ENCODE results near the gene F7. TPM values are rescaled to one million over a fixed set of nuclear protein-coding genes. Genes with fewer than 3 reads are reported as not detected.

Gene F7
- polyA plus RNA-seq, 4 donors = 0.24 to 45.3 TPM; not detected in 2

GRCh38 chr13:113082198-113083021 is 23.2 kb upstream of the F7 start:
- H3K36me3 ChIP-seq (ENCODE audit: control insufficient read depth in 3 of 3, insufficient read depth in 2 of 3, low read depth in 1 of 3, low read length in 3 of 3) = peaks cover 0 to 86% (median 0%) of the 10 kb centered on the region in 3 donors
- H3K4me3 ChIP-seq (ENCODE audit: low read depth in 1 of 3, low read length in 3 of 3) = no peak overlapping the region
- H3K4me1 ChIP-seq (ENCODE audit: control insufficient read depth in 3 of 3, insufficient read depth in 2 of 3, low read depth in 1 of 3, low read length in 2 of 3) = no peaks in the 10 kb centered on the region
- FAIRE-seq (no peak), DNase-seq (no peak)
- H3K27ac ChIP-seq (ENCODE audit: low read depth in 1 of 3, low read length in 2 of 3) = no peak overlapping the region
- H3K9me3 ChIP-seq (ENCODE audit: control insufficient read depth in 2 of 2, insufficient read depth in 1 of 2, low read depth in 1 of 2, low read length in 1 of 2) = no peaks in the 10 kb centered on the region
- WGBS, 3 donors = 87 to 88% (median 87%) methylated on average over 26 of the region's 26 CpGs
- H3K27me3 ChIP-seq (ENCODE audit: control insufficient read depth in 3 of 3, insufficient read depth in 3 of 3, low read length in 3 of 3) = no peaks in the 10 kb centered on the region

DNA sequence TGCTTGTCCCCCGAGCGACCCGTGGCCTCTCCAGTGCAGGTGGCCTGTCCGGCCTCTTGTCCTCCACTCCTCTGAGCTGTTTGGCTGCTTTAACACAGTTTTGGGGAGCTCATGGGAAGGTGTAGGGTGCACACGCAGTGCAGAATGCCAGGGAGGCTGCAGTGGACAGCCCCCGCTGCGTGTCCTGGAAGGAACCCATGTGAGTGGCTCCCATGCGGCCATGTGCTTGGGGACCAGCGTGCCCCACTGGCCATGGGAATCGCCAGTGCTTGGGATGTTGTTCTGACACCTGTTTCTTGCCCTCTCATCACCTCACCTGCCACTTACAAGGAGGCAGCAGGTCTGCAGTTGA is 22.6 kb upstream of the F7 start:
- Histone ChIP-seq H3K36me3 (ENCODE audit: control insufficient read depth in 3 of 3, insufficient read depth in 2 of 3, low read depth in 1 of 3, low read length in 3 of 3) (peaks cover 0 to 87% (median 0%) of the 10 kb centered on the region in 3 donors), H3K4me1 (ENCODE audit: control insufficient read depth in 3 of 3, insufficient read depth in 2 of 3, low read depth in 1 of 3, low read length in 2 of 3) (no peaks in the 10 kb centered on the region), H3K27ac (ENCODE audit: low read depth in 1 of 3, low read length in 2 of 3) (no peak overlapping the region), H3K9me3 (ENCODE audit: control insufficient read depth in 2 of 2, insufficient read depth in 1 of 2, low read depth in 1 of 2, low read length in 1 of 2) (no peaks in the 10 kb centered on the region), H3K4me3 (ENCODE audit: low read depth in 1 of 3, low read length in 3 of 3) (no peak overlapping the region), H3K27me3 (ENCODE audit: control insufficient read depth in 3 of 3, insufficient read depth in 3 of 3, low read length in 3 of 3) (no peaks in the 10 kb centered on the region)
- 82 to 94% (median 87%) methylated on average over 10 of the region's 10 CpGs for WGBS, 3 donors
- FAIRE-seq = no peak
- no peak for DNase-seq

DNA sequence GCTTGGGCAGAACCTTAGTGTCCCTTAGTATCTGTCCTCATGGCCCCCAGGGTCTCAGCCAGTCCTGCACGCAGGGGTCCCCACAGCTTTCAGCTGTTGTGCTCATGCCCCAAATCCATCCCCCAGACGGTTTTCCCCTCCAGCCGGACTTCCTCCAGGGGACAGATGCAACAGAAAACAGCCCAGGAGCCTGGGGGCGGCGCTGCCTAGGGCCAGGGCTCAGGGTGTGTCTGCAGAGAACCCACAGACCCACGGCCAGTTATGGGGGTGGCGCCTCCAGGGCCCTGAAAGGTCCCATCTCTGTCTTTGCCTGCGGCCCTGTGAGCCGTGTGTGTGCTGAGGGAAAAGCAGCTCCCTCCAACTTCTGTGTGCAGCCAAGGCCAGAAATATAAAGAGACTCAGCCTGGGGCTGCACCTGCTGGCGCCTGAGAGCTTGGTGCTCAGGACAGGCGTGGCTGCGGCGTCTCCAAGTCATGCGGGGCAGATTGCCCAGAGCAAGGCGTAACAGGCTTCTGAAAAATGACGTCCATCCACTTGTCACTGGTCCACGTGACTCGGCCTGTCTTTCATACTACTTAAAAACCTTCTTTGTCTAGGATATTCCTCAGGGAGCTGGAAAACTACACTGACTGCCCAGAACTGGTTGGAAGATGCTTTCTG is 22.1 kb upstream of the F7 start:
- DNase-seq (no peak), FAIRE-seq (no peak)
- 68 to 75% (median 73%) methylated on average over 18 of the region's 18 CpGs for WGBS, 3 donors
- no peak overlapping the region for H3K4me3 ChIP-seq (ENCODE audit: low read depth in 1 of 3, low read length in 3 of 3)
- no peaks in the 10 kb centered on the region for H3K4me1 ChIP-seq (ENCODE audit: control insufficient read depth in 3 of 3, insufficient read depth in 2 of 3, low read depth in 1 of 3, low read length in 2 of 3)
- H3K36me3 ChIP-seq (ENCODE audit: control insufficient read depth in 3 of 3, insufficient read depth in 2 of 3, low read depth in 1 of 3, low read length in 3 of 3) = peaks cover 0 to 87% (median 0%) of the 10 kb centered on the region in 3 donors
- H3K27me3 ChIP-seq (ENCODE audit: control insufficient read depth in 3 of 3, insufficient read depth in 3 of 3, low read length in 3 of 3) = no peaks in the 10 kb centered on the region
- H3K27ac ChIP-seq (ENCODE audit: low read depth in 1 of 3, low read length in 2 of 3) = no peak overlapping the region
- H3K9me3 ChIP-seq (ENCODE audit: control insufficient read depth in 2 of 2, insufficient read depth in 1 of 2, low read depth in 1 of 2, low read length in 1 of 2) = no peaks in the 10 kb centered on the region

DNA sequence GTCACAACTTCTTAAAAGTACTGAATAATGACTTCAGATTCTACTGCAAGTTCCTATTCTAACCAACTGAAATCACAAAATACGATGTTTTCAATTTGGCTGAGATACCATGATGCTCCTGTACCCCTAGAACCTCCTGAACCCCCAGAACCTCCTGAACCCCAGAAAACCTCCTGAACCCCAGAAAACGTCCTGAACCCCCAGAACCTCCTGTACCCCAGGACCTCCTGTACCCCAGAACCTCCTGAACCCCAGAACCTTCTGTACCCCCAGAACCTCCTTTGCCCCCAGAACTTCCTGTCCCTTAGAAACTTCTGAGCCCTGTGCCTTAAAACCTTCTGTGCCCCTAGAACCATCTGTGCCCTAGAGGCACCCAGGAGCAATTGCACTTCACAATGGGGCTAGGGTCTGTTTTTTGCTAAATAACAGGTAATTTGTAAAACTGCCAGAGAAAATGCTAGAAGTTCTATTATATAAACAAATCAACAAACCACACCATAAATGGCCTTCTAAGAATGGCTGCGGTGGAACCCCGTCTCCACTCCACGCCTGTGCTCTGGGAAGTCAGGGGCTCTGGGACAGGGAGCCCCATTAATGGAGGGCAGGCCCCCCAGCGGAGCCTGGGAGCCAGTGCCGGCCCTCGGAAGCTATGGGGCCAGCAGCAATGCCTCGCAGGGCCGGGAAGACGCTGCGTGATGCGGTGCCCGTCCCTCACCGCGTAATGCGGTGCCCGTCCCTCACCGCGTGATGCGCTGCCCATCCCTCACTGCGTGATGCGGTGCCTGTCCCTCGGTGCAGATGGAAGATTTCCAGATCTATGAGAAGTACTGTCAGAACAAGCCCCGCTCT is 21.3 kb upstream of the F7 start:
- Histone ChIP-seq H3K27ac (ENCODE audit: low read depth in 1 of 3, low read length in 2 of 3) (no peak overlapping the region), H3K36me3 (ENCODE audit: control insufficient read depth in 3 of 3, insufficient read depth in 2 of 3, low read depth in 1 of 3, low read length in 3 of 3) (peaks cover 0 to 85% (median 0%) of the 10 kb centered on the region in 3 donors), H3K27me3 (ENCODE audit: control insufficient read depth in 3 of 3, insufficient read depth in 3 of 3, low read length in 3 of 3) (no peaks in the 10 kb centered on the region), H3K9me3 (ENCODE audit: control insufficient read depth in 2 of 2, insufficient read depth in 1 of 2, low read depth in 1 of 2, low read length in 1 of 2) (no peaks in the 10 kb centered on the region), H3K4me1 (ENCODE audit: control insufficient read depth in 3 of 3, insufficient read depth in 2 of 3, low read depth in 1 of 3, low read length in 2 of 3) (no peaks in the 10 kb centered on the region), H3K4me3 (ENCODE audit: low read depth in 1 of 3, low read length in 3 of 3) (no peak overlapping the region)
- FAIRE-seq (no peak), DNase-seq (no peak)
- 91 to 95% (median 95%) methylated on average over 25 of the region's 25 CpGs for WGBS, 3 donors

GRCh38 chr13:113084943-113085540 is 20.5 kb upstream of the F7 start:
- Histone ChIP-seq H3K27ac (ENCODE audit: low read depth in 1 of 3, low read length in 2 of 3) (no peak overlapping the region), H3K9me3 (ENCODE audit: control insufficient read depth in 2 of 2, insufficient read depth in 1 of 2, low read depth in 1 of 2, low read length in 1 of 2) (no peaks in the 10 kb centered on the region), H3K27me3 (ENCODE audit: control insufficient read depth in 3 of 3, insufficient read depth in 3 of 3, low read length in 3 of 3) (no peaks in the 10 kb centered on the region), H3K4me3 (ENCODE audit: low read depth in 1 of 3, low read length in 3 of 3) (no peak overlapping the region), H3K4me1 (ENCODE audit: control insufficient read depth in 3 of 3, insufficient read depth in 2 of 3, low read depth in 1 of 3, low read length in 2 of 3) (no peaks in the 10 kb centered on the region), H3K36me3 (ENCODE audit: control insufficient read depth in 3 of 3, insufficient read depth in 2 of 3, low read depth in 1 of 3, low read length in 3 of 3) (peaks cover 0 to 87% (median 0%) of the 10 kb centered on the region in 3 donors)
- FAIRE-seq (no peak), DNase-seq (no peak)
- 89 to 92% (median 91%) methylated on average over 24 of the region's 24 CpGs for WGBS, 3 donors

DNA sequence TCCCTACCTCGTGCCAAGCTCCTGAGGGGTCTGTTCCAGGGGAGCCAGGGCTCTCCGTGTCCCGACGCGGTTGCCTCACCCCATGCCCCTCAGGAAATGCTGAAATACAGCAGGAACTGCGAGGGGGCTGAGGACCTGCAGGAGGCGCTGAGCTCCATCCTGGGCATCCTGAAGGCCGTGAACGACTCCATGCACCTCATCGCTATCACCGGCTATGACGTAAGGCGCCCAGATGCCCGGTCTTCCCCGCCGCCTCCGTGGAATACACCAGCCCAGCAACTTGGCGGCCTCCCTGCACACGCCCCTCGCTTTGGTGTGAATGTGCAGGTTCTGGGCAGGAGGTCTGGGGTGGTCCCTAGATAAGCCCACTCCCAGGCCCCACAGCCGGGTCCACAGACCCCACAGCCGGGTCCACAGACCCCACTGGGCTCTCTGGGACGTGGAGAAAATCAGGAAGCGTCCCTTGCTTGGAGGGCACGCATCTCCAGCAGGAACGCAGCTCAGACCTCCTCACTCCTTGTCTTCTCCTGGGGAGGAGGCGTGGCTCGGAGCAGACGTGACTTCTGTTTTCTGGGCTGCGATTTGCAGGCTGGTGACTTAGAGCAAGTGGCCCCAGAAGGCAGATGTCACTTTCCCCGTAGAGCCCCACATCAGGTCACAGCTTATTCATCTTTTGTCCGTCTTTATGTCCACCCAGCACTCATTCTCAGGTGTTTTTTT is 19.4 kb upstream of the F7 start:
- peaks cover 0 to 86% (median 0%) of the 10 kb centered on the region in 3 donors for H3K36me3 ChIP-seq (ENCODE audit: control insufficient read depth in 3 of 3, insufficient read depth in 2 of 3, low read depth in 1 of 3, low read length in 3 of 3)
- no peaks in the 10 kb centered on the region for H3K4me1 ChIP-seq (ENCODE audit: control insufficient read depth in 3 of 3, insufficient read depth in 2 of 3, low read depth in 1 of 3, low read length in 2 of 3)
- H3K9me3 ChIP-seq (ENCODE audit: control insufficient read depth in 2 of 2, insufficient read depth in 1 of 2, low read depth in 1 of 2, low read length in 1 of 2) = no peaks in the 10 kb centered on the region
- no peak overlapping the region for H3K27ac ChIP-seq (ENCODE audit: low read depth in 1 of 3, low read length in 2 of 3)
- no peaks in the 10 kb centered on the region for H3K27me3 ChIP-seq (ENCODE audit: control insufficient read depth in 3 of 3, insufficient read depth in 3 of 3, low read length in 3 of 3)
- no peak overlapping the region for H3K4me3 ChIP-seq (ENCODE audit: low read depth in 1 of 3, low read length in 3 of 3)
- FAIRE-seq = no peak
- no peak for DNase-seq
- 86 to 89% (median 88%) methylated on average over 30 to 32 of the region's 32 CpGs for WGBS, 3 donors

DNA sequence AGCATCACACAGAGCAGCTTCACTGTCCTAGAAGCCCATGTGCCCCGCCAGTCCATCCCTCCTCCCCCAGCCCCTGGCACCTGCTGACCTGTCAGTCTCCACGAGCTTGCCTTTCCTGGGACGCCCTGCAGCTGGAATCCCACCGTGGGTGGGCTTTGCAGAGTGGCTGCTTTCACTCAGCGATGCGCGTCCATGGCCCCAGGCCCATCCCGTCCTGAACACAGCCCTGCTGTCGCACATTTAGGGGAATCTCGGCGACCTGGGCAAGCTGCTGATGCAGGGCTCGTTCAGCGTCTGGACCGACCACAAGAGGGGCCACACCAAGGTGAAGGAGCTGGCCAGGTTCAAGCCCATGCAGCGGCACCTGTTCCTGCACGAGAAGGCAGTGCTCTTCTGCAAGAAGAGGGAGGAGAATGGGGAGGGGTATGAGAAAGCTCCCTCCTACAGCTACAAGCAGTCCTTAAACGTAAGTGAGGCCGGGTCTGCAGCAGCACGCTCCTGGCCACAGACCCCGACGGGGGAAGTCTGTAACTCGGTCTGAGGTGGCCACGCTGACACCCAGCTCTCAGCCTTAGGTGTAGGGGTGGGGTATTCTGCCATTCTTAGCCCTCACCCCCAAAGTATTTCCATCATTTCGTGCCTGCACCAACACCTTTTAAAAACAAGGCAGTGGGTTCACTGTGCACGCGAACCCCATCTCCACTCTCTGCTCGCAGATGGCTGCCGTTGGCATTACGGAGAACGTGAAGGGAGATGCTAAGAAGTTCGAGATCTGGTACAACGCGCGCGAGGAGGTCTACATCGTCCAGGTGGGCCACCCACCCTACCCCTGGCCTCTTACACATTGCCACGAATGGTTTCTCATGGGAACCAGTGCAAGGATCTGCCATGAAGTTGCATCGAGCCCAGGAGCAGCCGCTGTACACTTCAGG is 18.3 kb upstream of the F7 start:
- no peak for DNase-seq

More for the DNA sequence above, 18.3 kb upstream of the F7 start:
- Histone ChIP-seq H3K36me3 (ENCODE audit: control insufficient read depth in 3 of 3, insufficient read depth in 2 of 3, low read depth in 1 of 3, low read length in 3 of 3) (peaks cover 0 to 86% (median 0%) of the 10 kb centered on the region in 3 donors), H3K4me3 (ENCODE audit: low read depth in 1 of 3, low read length in 3 of 3) (no peak overlapping the region), H3K9me3 (ENCODE audit: control insufficient read depth in 2 of 2, insufficient read depth in 1 of 2, low read depth in 1 of 2, low read length in 1 of 2) (no peaks in the 10 kb centered on the region), H3K27me3 (ENCODE audit: control insufficient read depth in 3 of 3, insufficient read depth in 3 of 3, low read length in 3 of 3) (no peaks in the 10 kb centered on the region), H3K4me1 (ENCODE audit: control insufficient read depth in 3 of 3, insufficient read depth in 2 of 3, low read depth in 1 of 3, low read length in 2 of 3) (no peaks in the 10 kb centered on the region), H3K27ac (ENCODE audit: low read depth in 1 of 3, low read length in 2 of 3) (no peak overlapping the region)
- no peak for FAIRE-seq
- 88 to 92% (median 90%) methylated on average over 39 of the region's 39 CpGs for WGBS, 3 donors
